ENCODE results near the gene MAN1A1.

MAN1A1 gene

GRCh38 chr6:119192200-119192599 lies 157.4 kb downstream of the MAN1A1 start:
- TF ChIP-seq CTCF (IDR thresholded peaks at IDR 0.05; ENCODE audit: insufficient read depth, low read length, poor library complexity, severe bottlenecking) (no peak), EZH2phosphoT487 (conservative IDR thresholded peaks at IDR 0.05; ENCODE audit: low read length) (no peak)
- H3K9me2 ChIP-seq (replicated peaks; ENCODE audit: insufficient read depth, low read length): no peaks in the 10 kb centered on the region
- no peak overlapping the region for H3K9ac ChIP-seq (ENCODE audit: low read length)
- H3K4me3 ChIP-seq (ENCODE audit: insufficient read depth, low read length, poor library complexity, severe bottlenecking): no peak overlapping the region
- H3K27me3 ChIP-seq (ENCODE audit: low read length): no peaks in the 10 kb centered on the region
- H3K27ac ChIP-seq (ENCODE audit: low read depth, low read length): no peak overlapping the region
- H3K4me2 ChIP-seq (ENCODE audit: low read depth, low read length, poor library complexity, severe bottlenecking): no peak overlapping the region
- H3K79me2 ChIP-seq (ENCODE audit: insufficient read depth, low read length): no peaks in the 10 kb centered on the region
- no peak overlapping the region for H2AFZ ChIP-seq (ENCODE audit: low read depth, low read length, severe bottlenecking)
- H3K9me3 ChIP-seq (ENCODE audit: insufficient read depth, low read length): no peaks in the 10 kb centered on the region
- no peaks in the 10 kb centered on the region for H3K36me3 ChIP-seq (ENCODE audit: low read length)
- no peaks in the 10 kb centered on the region for H4K20me1 ChIP-seq (ENCODE audit: low read depth, low read length)
- no peaks in the 10 kb centered on the region for H3F3A ChIP-seq (ENCODE audit: insufficient read depth)

GRCh38 chr6:119190176-119190575 lies 159.4 kb downstream of the MAN1A1 start:
- Histone ChIP-seq H3K4me2 (ENCODE audit: low read depth, low read length, poor library complexity, severe bottlenecking) (no peak overlapping the region), H3K9me2 (replicated peaks; ENCODE audit: insufficient read depth, low read length) (no peaks in the 10 kb centered on the region), H3F3A (ENCODE audit: insufficient read depth) (no peaks in the 10 kb centered on the region), H3K36me3 (ENCODE audit: low read length) (no peaks in the 10 kb centered on the region), H3K4me3 (ENCODE audit: insufficient read depth, low read length, poor library complexity, severe bottlenecking) (no peak overlapping the region), H3K27me3 (ENCODE audit: low read length) (no peaks in the 10 kb centered on the region), H3K9ac (ENCODE audit: low read length) (no peak overlapping the region), H3K79me2 (ENCODE audit: insufficient read depth, low read length) (no peaks in the 10 kb centered on the region), H3K27ac (ENCODE audit: low read depth, low read length) (no peak overlapping the region), H2AFZ (ENCODE audit: low read depth, low read length, severe bottlenecking) (no peak overlapping the region), H4K20me1 (ENCODE audit: low read depth, low read length) (no peaks in the 10 kb centered on the region), H3K9me3 (ENCODE audit: insufficient read depth, low read length) (no peaks in the 10 kb centered on the region)
- TF ChIP-seq CTCF (IDR thresholded peaks at IDR 0.05; ENCODE audit: insufficient read depth, low read length, poor library complexity, severe bottlenecking): no peak
- no peak for TF ChIP-seq EZH2phosphoT487 (conservative IDR thresholded peaks at IDR 0.05; ENCODE audit: low read length)

GRCh38 chr6:119189498-119189897 lies 160.1 kb downstream of the MAN1A1 start:
- H2AFZ ChIP-seq (ENCODE audit: low read depth, low read length, severe bottlenecking): no peak overlapping the region
- TF ChIP-seq EZH2phosphoT487 (conservative IDR thresholded peaks at IDR 0.05; ENCODE audit: low read length): no peak
- no peaks in the 10 kb centered on the region for H3K79me2 ChIP-seq (ENCODE audit: insufficient read depth, low read length)
- no peak overlapping the region for H3K9ac ChIP-seq (ENCODE audit: low read length)
- no peaks in the 10 kb centered on the region for H3K9me3 ChIP-seq (ENCODE audit: insufficient read depth, low read length)
- no peak overlapping the region for H3K4me3 ChIP-seq (ENCODE audit: insufficient read depth, low read length, poor library complexity, severe bottlenecking)
- no peaks in the 10 kb centered on the region for H3K27me3 ChIP-seq (ENCODE audit: low read length)
- no peak overlapping the region for H3K4me2 ChIP-seq (ENCODE audit: low read depth, low read length, poor library complexity, severe bottlenecking)
- no peak overlapping the region for H3K27ac ChIP-seq (ENCODE audit: low read depth, low read length)
- H3K36me3 ChIP-seq (ENCODE audit: low read length): no peaks in the 10 kb centered on the region
- H3F3A ChIP-seq (ENCODE audit: insufficient read depth): no peaks in the 10 kb centered on the region
- H3K9me2 ChIP-seq (replicated peaks; ENCODE audit: insufficient read depth, low read length): no peaks in the 10 kb centered on the region
- H4K20me1 ChIP-seq (ENCODE audit: low read depth, low read length): no peaks in the 10 kb centered on the region

GRCh38 chr6:119187596-119187995 lies 162.0 kb downstream of the MAN1A1 start:
- Histone ChIP-seq H3K79me2 (ENCODE audit: insufficient read depth, low read length) (no peaks in the 10 kb centered on the region), H3K4me2 (ENCODE audit: low read depth, low read length, poor library complexity, severe bottlenecking) (no peak overlapping the region), H3K4me3 (ENCODE audit: insufficient read depth, low read length, poor library complexity, severe bottlenecking) (no peak overlapping the region), H4K20me1 (ENCODE audit: low read depth, low read length) (no peaks in the 10 kb centered on the region), H3K27me3 (ENCODE audit: low read length) (no peaks in the 10 kb centered on the region), H3F3A (ENCODE audit: insufficient read depth) (no peaks in the 10 kb centered on the region), H3K9me2 (replicated peaks; ENCODE audit: insufficient read depth, low read length) (no peaks in the 10 kb centered on the region), H3K9ac (ENCODE audit: low read length) (no peak overlapping the region), H3K36me3 (ENCODE audit: low read length) (no peaks in the 10 kb centered on the region), H3K9me3 (ENCODE audit: insufficient read depth, low read length) (no peaks in the 10 kb centered on the region), H3K27ac (ENCODE audit: low read depth, low read length) (no peak overlapping the region), H2AFZ (ENCODE audit: low read depth, low read length, severe bottlenecking) (no peak overlapping the region)
- TF ChIP-seq EZH2phosphoT487 (conservative IDR thresholded peaks at IDR 0.05; ENCODE audit: low read length) (no peak), CTCF (IDR thresholded peaks at IDR 0.05; ENCODE audit: insufficient read depth, low read length, poor library complexity, severe bottlenecking) (no peak)

Data from SU-DHL-6 (cell line).